Transverse colon (tissue), 4 donors: Measurements from ENCODE around the gene MDGA2. TPM values are rescaled to one million over a fixed set of nuclear protein-coding genes. Genes with fewer than 3 reads are reported as not detected.

Experiments
- DNase-seq: peaks from one replicate; pipeline ENCODE4 v3.0.0-alpha.2; 2019
- H3K27ac ChIP-seq, 4 donors: fragments of 200-600 bp; sonication (generic); 2 replicates each; pipeline ENCODE4 v1.5.1; 2016 to 2018; ENCODE audit warnings: inconsistent platforms in 4 of 4
- H3K27me3 ChIP-seq: fragments of 200-600 bp; sonication (generic); 2 replicates; pipeline ENCODE4 v1.5.1; 2017; ENCODE audit warnings: inconsistent platforms
- H3K36me3 ChIP-seq, 4 donors: fragments of 200-600 bp; sonication (generic); 2 replicates each; pipeline ENCODE4 v1.5.1; 2017 to 2019; ENCODE audit warnings: inconsistent platforms in 4 of 4
- H3K4me1 ChIP-seq, 4 donors: fragments of 200-600 bp; sonication (generic); 2 replicates each; pipeline ENCODE4 v1.5.1; 2017 to 2020; ENCODE audit warnings: inconsistent platforms in 4 of 4
- H3K4me3 ChIP-seq, 4 donors: fragments of 200-600 bp; sonication (generic); 1 replicate in 1 of 4; 2 replicates in 3 of 4; pipeline versions ENCODE4 v1.5.1 to v1.6.1; 2017 to 2019; ENCODE audit warnings: inconsistent platforms in 4 of 4
- H3K9me3 ChIP-seq, 2 donors: fragments of 200-600 bp; sonication (generic); 2 replicates each; pipeline ENCODE4 v1.5.1; 2017 to 2019; ENCODE audit warnings: inconsistent platforms in 2 of 2
- EP300 ChIP-seq: sonication (generic); formaldehyde crosslinking; IDR thresholded peaks from one replicate; pipeline ENCODE4 v1.6.1; 2017; ENCODE audit warnings: antibody characterized with exemption, low read depth
- POLR2A ChIP-seq: fragments of 450-650 bp; IDR thresholded peaks from one replicate; pipeline ENCODE4 v1.6.1; 2016; ENCODE audit warnings: antibody characterized with exemption, mild to moderate bottlenecking, moderate library complexity
- POLR2AphosphoS5 ChIP-seq, 3 donors: sonication (generic); formaldehyde crosslinking; IDR thresholded peaks; one replicate each; pipeline ENCODE4 v1.6.1; 2016; ENCODE audit warnings: antibody characterized with exemption in 3 of 3
- WGBS, 2 donors: methylation state at CpG; one replicate each; pipeline ENCODE4 v1.1.5; 2018; ENCODE audit warnings: low coverage in 1 of 2; 5-methylcytosine and 5-hydroxymethylcytosine counted together
- in situ Hi-C, 4 donors: fragments of 200-750 bp; cut with MboI; loops; one replicate each; pipeline versions ENCODE4 v1.15.0 to v1.15.1; 2017; ENCODE audit warnings: low sequenced_read_pairs in 3 of 4, low pct_ligation_motif_present in 1 of 4, low pct_unique_long_range_greater_than_20kb in 1 of 4
- intact Hi-C: fragments of 100-400 bp; cut with DNase I; formaldehyde crosslinking; loops from one replicate; pipeline ENCODE4 v1.15.1; 2023; ENCODE audit warnings: low total_unique reads
- total RNA-seq, 4 donors: library from RNA; depleted of rRNA; stranded (reverse); fragments of >200 nt; gene quantifications; one replicate each; pipeline ENCODE4 v1.1.0, GENCODE V29; 2016
- TF ChIP-seq, protein P1 (sequence below), 5 experiments: fragments of 200-600 bp in 3 of 5; fragments of 450-650 bp in 2 of 5; sonication (generic) in 3 of 5; IDR thresholded peaks; 1 replicate in 2 of 5; 2 replicates in 3 of 5; pipeline ENCODE4 v1.5.1; 2016 to 2017; ENCODE audit warnings: antibody characterized with exemption in 5 of 5, inconsistent platforms in 3 of 5, mild to moderate bottlenecking in 2 of 5, moderate library complexity in 1 of 5

The MDGA2 gene
- total RNA-seq, 4 donors from 2014 or later = not detected

GRCh38 chr14:47710581-47710980 lies 35.2 kb upstream of the MDGA2 start:
- no peaks in the 10 kb centered on the region for H3K27me3 ChIP-seq
- TF ChIP-seq POLR2A = no peak
- TF ChIP-seq, protein P1, sequence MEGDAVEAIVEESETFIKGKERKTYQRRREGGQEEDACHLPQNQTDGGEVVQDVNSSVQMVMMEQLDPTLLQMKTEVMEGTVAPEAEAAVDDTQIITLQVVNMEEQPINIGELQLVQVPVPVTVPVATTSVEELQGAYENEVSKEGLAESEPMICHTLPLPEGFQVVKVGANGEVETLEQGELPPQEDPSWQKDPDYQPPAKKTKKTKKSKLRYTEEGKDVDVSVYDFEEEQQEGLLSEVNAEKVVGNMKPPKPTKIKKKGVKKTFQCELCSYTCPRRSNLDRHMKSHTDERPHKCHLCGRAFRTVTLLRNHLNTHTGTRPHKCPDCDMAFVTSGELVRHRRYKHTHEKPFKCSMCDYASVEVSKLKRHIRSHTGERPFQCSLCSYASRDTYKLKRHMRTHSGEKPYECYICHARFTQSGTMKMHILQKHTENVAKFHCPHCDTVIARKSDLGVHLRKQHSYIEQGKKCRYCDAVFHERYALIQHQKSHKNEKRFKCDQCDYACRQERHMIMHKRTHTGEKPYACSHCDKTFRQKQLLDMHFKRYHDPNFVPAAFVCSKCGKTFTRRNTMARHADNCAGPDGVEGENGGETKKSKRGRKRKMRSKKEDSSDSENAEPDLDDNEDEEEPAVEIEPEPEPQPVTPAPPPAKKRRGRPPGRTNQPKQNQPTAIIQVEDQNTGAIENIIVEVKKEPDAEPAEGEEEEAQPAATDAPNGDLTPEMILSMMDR (IDR thresholded peaks at IDR 0.05) = no peak
- no peak for TF ChIP-seq EP300
- no peak for TF ChIP-seq POLR2AphosphoS5 (IDR thresholded peaks at IDR 0.05)
- intact Hi-C loops = no loop called here
- no peak for DNase-seq
- no peak overlapping the region for H3K27ac ChIP-seq
- no peaks in the 10 kb centered on the region for H3K36me3 ChIP-seq
- 77 to 82% methylated on average over 2 of the region's 2 CpGs for WGBS, 2 donors
- in situ Hi-C loops = no loop called here
- H3K4me3 ChIP-seq = no peak overlapping the region
- no peaks in the 10 kb centered on the region for H3K4me1 ChIP-seq
- no peaks in the 10 kb centered on the region for H3K9me3 ChIP-seq

- intact Hi-C loops = no loop called here
- TF ChIP-seq EP300 (no peak), POLR2A (no peak), POLR2AphosphoS5 (IDR thresholded peaks at IDR 0.05) (no peak)
- TF ChIP-seq, protein P1 (IDR thresholded peaks at IDR 0.05) = no peak
- 43 to 50% methylated on average over 2 of the region's 2 CpGs for WGBS, 2 donors
- H3K9me3 ChIP-seq = no peaks in the 10 kb centered on the region
- DNase-seq = no peak
- H3K27ac ChIP-seq = no peak overlapping the region
- no peak overlapping the region for H3K4me3 ChIP-seq
- no peaks in the 10 kb centered on the region for H3K4me1 ChIP-seq
- no peaks in the 10 kb centered on the region for H3K27me3 ChIP-seq
- H3K36me3 ChIP-seq = no peaks in the 10 kb centered on the region
- in situ Hi-C loops = no loop called here
These were observed 30.3 kb upstream of the MDGA2 start for GRCh38 chr14:47705683-47706082.

DNA sequence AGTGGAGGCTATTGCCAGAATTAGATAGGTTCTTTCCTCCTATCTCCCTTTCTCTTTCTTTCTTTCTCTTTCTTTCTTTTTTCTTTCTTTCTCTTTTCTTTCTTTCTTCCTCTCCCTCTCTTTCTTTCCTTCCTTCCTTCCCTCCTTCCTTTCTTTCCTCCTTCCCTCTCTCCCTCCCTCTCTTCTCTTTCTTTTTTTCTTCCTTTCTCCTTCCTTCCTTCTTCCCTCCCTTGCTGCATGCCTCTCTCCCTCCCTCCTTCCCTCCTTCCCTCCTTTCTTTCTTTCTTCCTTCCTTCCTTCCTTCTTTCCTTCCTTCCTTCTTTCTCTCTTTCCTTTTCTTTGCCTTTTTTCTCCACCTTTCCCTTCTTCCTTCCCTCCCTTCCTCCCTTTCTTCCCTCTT lies 16.4 kb upstream of the MDGA2 start:
- H3K4me1 ChIP-seq = no peaks in the 10 kb centered on the region
- H3K27me3 ChIP-seq = no peaks in the 10 kb centered on the region
- no peaks in the 10 kb centered on the region for H3K36me3 ChIP-seq
- intact Hi-C loops (no loop called here), in situ Hi-C loops (no loop called here)
- H3K27ac ChIP-seq = no peak overlapping the region
- H3K4me3 ChIP-seq = no peak overlapping the region
- no peak for TF ChIP-seq POLR2A
- TF ChIP-seq EP300 = no peak
- TF ChIP-seq, protein P1 (IDR thresholded peaks at IDR 0.05) = no peak
- no peak for TF ChIP-seq POLR2AphosphoS5 (IDR thresholded peaks at IDR 0.05)
- H3K9me3 ChIP-seq = no peaks in the 10 kb centered on the region
- no peak for DNase-seq

GRCh38 chr14:47678993-47679392 lies 3.6 kb upstream of the MDGA2 start:
- H3K4me3 ChIP-seq = no peak overlapping the region
- DNase-seq = no peak
- no peak overlapping the region for H3K27ac ChIP-seq
- in situ Hi-C loops = no loop called here
- 27% methylated on average over 1 of the region's 1 CpG; no CpG with 5 or more reads in 1 of the 2 donors for WGBS, 2 donors
- intact Hi-C loops = no loop called here
- H3K9me3 ChIP-seq = no peaks in the 10 kb centered on the region
- H3K4me1 ChIP-seq = peaks cover 0 to 11% (median 0%) of the 10 kb centered on the region in 4 donors
- peaks cover 39% of the 10 kb centered on the region for H3K27me3 ChIP-seq
- TF ChIP-seq POLR2AphosphoS5 (IDR thresholded peaks at IDR 0.05) = no peak
- TF ChIP-seq EP300 = no peak
- TF ChIP-seq, protein P1 (IDR thresholded peaks at IDR 0.05) = no peak
- no peak for TF ChIP-seq POLR2A
- no peaks in the 10 kb centered on the region for H3K36me3 ChIP-seq
